ENCODE results near the gene ZDHHC16. TPM values are rescaled to one million over a fixed set of nuclear protein-coding genes. Genes with fewer than 3 reads are reported as not detected.

Gene ZDHHC16
- total and polyA plus RNA-seq, 4 donors, result 18.0 to 27.2 (median 22.9) TPM

GRCh38 chr10:97445357-97445721, 636 bp upstream of the ZDHHC16 start:
- WGBS, result under 1% methylated on average over 13 of the region's 13 CpGs
- H3K4me3 ChIP-seq (ENCODE audit: low read depth in 1 of 3, low read length in 3 of 3), result peak overlapping the region; percentile 75 to 98 (median 97)
- no peaks in the 10 kb centered on the region for H3K9me3 ChIP-seq (ENCODE audit: control insufficient read depth in 4 of 4, low read length in 3 of 4)
- TF ChIP-seq RXRA (IDR thresholded peaks at IDR 0.05) (no peak), ZBTB33 (IDR thresholded peaks at IDR 0.05) (no peak), YY1 (IDR thresholded peaks at IDR 0.05) (no peak), FOXA2 (IDR thresholded peaks at IDR 0.05) (no peak), FOXA1 (IDR thresholded peaks at IDR 0.05) (no peak), GABPA (IDR thresholded peaks at IDR 0.05 in 1 of 2, conservative IDR thresholded peaks at IDR 0.05 in 1 of 2) (no peak), EGR1 (IDR thresholded peaks at IDR 0.05; ENCODE audit: low read depth in 2 of 2) (no peak), HNF4G (IDR thresholded peaks at IDR 0.05) (no peak), ATF3 (IDR thresholded peaks at IDR 0.05) (no peak), REST (IDR thresholded peaks at IDR 0.05) (no peak), HNF4A (conservative IDR thresholded peaks at IDR 0.05) (no peak), MAX (IDR thresholded peaks at IDR 0.05) (no peak), JUND (IDR thresholded peaks at IDR 0.05) (no peak), SP1 (IDR thresholded peaks at IDR 0.05) (no peak), TAF1 (conservative IDR thresholded peaks at IDR 0.05) (no peak), CTCF (IDR thresholded peaks at IDR 0.05; ENCODE audit: low read depth, low read length, missing input control) (no peak), RAD21 (IDR thresholded peaks at IDR 0.05) (no peak), NR2F2 (IDR thresholded peaks at IDR 0.05) (no peak)
- DNase-seq (ENCODE audit: low spot score), result no peak
- peak overlapping the region; percentile 50 to 64 for H3K9ac ChIP-seq (ENCODE audit: low read depth in 1 of 2, low read length in 2 of 2)
- H3K27me3 ChIP-seq (ENCODE audit: control insufficient read depth in 4 of 4, insufficient read depth in 4 of 4, low read length in 3 of 4), result no peaks in the 10 kb centered on the region
- H3K36me3 ChIP-seq (ENCODE audit: control insufficient read depth in 4 of 4, insufficient read depth in 3 of 4, low read depth in 1 of 4, low read length in 3 of 4), result peaks cover 0 to 12% (median 2%) of the 10 kb centered on the region in 4 donors
- H3K4me1 ChIP-seq (ENCODE audit: control insufficient read depth in 4 of 4, insufficient read depth in 4 of 4, low read length in 3 of 4), result peaks cover 10 to 31% (median 23%) of the 10 kb centered on the region in 4 donors
- H3K27ac ChIP-seq (ENCODE audit: low read depth in 1 of 2, low read length in 2 of 2), result peak overlapping the region; percentile 48 to 56

Data from liver (tissue), 9 donors.